Measurements from ENCODE around the gene CLIP1. TPM values are rescaled to one million over a fixed set of nuclear protein-coding genes. Genes with fewer than 3 reads are reported as not detected.
"Not testable (repeated sequence)": the region's sequence is repeated elsewhere in the genome, so short reads cannot be mapped to it uniquely, and the experiment has no call there.

The CLIP1 gene
- total and polyA plus RNA-seq, 2 experiments from 2014 or later, result 61.7 to 74.5 TPM

- 1 to 2% methylated on average over 3 of the region's 3 CpGs for WGBS, 2 experiments (ENCODE audit: low coverage in 1 of 2, low lambda C conversion rate in 2 of 2, missing lambda C conversion rate in 2 of 2)
- Histone ChIP-seq H3K9ac (peak overlapping the region; percentile 61), H3K27ac (peak overlapping the region; percentile 91), H3K4me1 (ENCODE audit: insufficient read depth) (peaks cover 41% of the 10 kb centered on the region), H3K9me2 (ENCODE audit: insufficient read depth) (no peaks in the 10 kb centered on the region), H4K20me1 (ENCODE audit: insufficient read depth) (no peaks in the 10 kb centered on the region), H3K36me3 (ENCODE audit: low read depth) (peaks cover 6% of the 10 kb centered on the region; the same call in 1 of the 2 replicates), H3K4me3 (peak overlapping the region; percentile 34), H2AFZ (no peak overlapping the region), H3K27me3 (replicated peaks; ENCODE audit: insufficient read depth) (no peaks in the 10 kb centered on the region), H3K4me2 (ENCODE audit: unreplicated experiment) (peak overlapping the region; percentile 70), H3F3A (ENCODE audit: insufficient read depth) (peaks cover 34% of the 10 kb centered on the region), H3K79me2 (ENCODE audit: insufficient read depth) (peaks cover 78% of the 10 kb centered on the region), H3K9me3 (ENCODE audit: low read depth) (no peaks in the 10 kb centered on the region)
- in situ Hi-C loops (cut with MboI), result no loop called here
- peak; percentile 98 for DNase-seq
- TF ChIP-seq EZH2phosphoT487 (IDR thresholded peaks at IDR 0.05; ENCODE audit: insufficient read depth, low read depth) (0 out of 2 replicates have a peak, but pooled peaks have one; percentile 59), EZH2 (IDR thresholded peaks at IDR 0.05; ENCODE audit: insufficient read depth, poor library complexity, severe bottlenecking) (no peak)
Measured at GRCh38 chr12:122366685-122367475, 55.6 kb downstream of the CLIP1 start.

GRCh38 chr12:122365226-122365625 is 57.2 kb downstream of the CLIP1 start:
- Histone ChIP-seq H3K36me3 (ENCODE audit: low read depth) (peaks cover 17% of the 10 kb centered on the region; the same call in 1 of the 2 replicates), H3K79me2 (ENCODE audit: insufficient read depth) (peaks cover 74% of the 10 kb centered on the region), H3K4me1 (ENCODE audit: insufficient read depth) (peaks cover 41% of the 10 kb centered on the region), H3K27ac (peak overlapping the region; percentile 91; the same call in 1 of the 2 replicates), H3F3A (ENCODE audit: insufficient read depth) (peaks cover 34% of the 10 kb centered on the region)
- H3K9me3 ChIP-seq (ENCODE audit: low read depth); H2AFZ ChIP-seq; H3K9me2 ChIP-seq (ENCODE audit: insufficient read depth); H3K4me3 ChIP-seq; H4K20me1 ChIP-seq (ENCODE audit: insufficient read depth); H3K27me3 ChIP-seq (replicated peaks; ENCODE audit: insufficient read depth); H3K9ac ChIP-seq; DNase-seq; H3K4me2 ChIP-seq (ENCODE audit: unreplicated experiment); in situ Hi-C loops (cut with MboI): not testable (repeated sequence)
- WGBS, 2 experiments (ENCODE audit: low coverage in 1 of 2, low lambda C conversion rate in 2 of 2, missing lambda C conversion rate in 2 of 2), result 70 to 75% methylated on average over 5 of the region's 5 CpGs

GRCh38 chr12:122363782-122364181 is 58.7 kb downstream of the CLIP1 start:
- WGBS, 2 experiments (ENCODE audit: low coverage in 1 of 2, low lambda C conversion rate in 2 of 2, missing lambda C conversion rate in 2 of 2), result 21 to 26% methylated on average over 9 of the region's 9 CpGs
- H3K27ac ChIP-seq, result peak overlapping the region; percentile 70
- DNase-seq, result peak; percentile 94

GRCh38 chr12:122362755-122363154 is 59.7 kb downstream of the CLIP1 start:
- Histone ChIP-seq H3F3A (ENCODE audit: insufficient read depth) (peaks cover 20% of the 10 kb centered on the region), H3K27ac (no peak overlapping the region), H3K9me2 (ENCODE audit: insufficient read depth) (no peaks in the 10 kb centered on the region), H3K79me2 (ENCODE audit: insufficient read depth) (peaks cover 50% of the 10 kb centered on the region), H3K4me2 (ENCODE audit: unreplicated experiment) (no peak overlapping the region), H3K4me3 (no peak overlapping the region), H4K20me1 (ENCODE audit: insufficient read depth) (no peaks in the 10 kb centered on the region), H3K9me3 (ENCODE audit: low read depth) (no peaks in the 10 kb centered on the region), H3K27me3 (replicated peaks; ENCODE audit: insufficient read depth) (no peaks in the 10 kb centered on the region), H3K36me3 (ENCODE audit: low read depth) (peaks cover 23% of the 10 kb centered on the region; the same call in 1 of the 2 replicates), H3K4me1 (ENCODE audit: insufficient read depth) (peaks cover 27% of the 10 kb centered on the region), H2AFZ (no peak overlapping the region), H3K9ac (no peak overlapping the region)
- WGBS, 2 experiments (ENCODE audit: low coverage in 1 of 2, low lambda C conversion rate in 2 of 2, missing lambda C conversion rate in 2 of 2), result 55 to 63% methylated on average over 1 of the region's 1 CpG
- in situ Hi-C loops (cut with MboI), result no loop called here
- TF ChIP-seq EZH2 (IDR thresholded peaks at IDR 0.05; ENCODE audit: insufficient read depth, poor library complexity, severe bottlenecking) (no peak), EZH2phosphoT487 (IDR thresholded peaks at IDR 0.05; ENCODE audit: insufficient read depth, low read depth) (no peak)
- no peak for DNase-seq

More at GRCh38 chr12:122363782-122364181, 58.7 kb downstream of the CLIP1 start:
- no peak for TF ChIP-seq EZH2phosphoT487 (IDR thresholded peaks at IDR 0.05; ENCODE audit: insufficient read depth, low read depth)
- TF ChIP-seq EZH2 (IDR thresholded peaks at IDR 0.05; ENCODE audit: insufficient read depth, poor library complexity, severe bottlenecking), result no peak
- Histone ChIP-seq H3K79me2 (ENCODE audit: insufficient read depth) (peaks cover 59% of the 10 kb centered on the region), H4K20me1 (ENCODE audit: insufficient read depth) (no peaks in the 10 kb centered on the region), H3K9ac (no peak overlapping the region), H3K4me2 (ENCODE audit: unreplicated experiment) (no peak overlapping the region), H3K4me3 (no peak overlapping the region), H3K27me3 (replicated peaks; ENCODE audit: insufficient read depth) (no peaks in the 10 kb centered on the region), H3K9me2 (ENCODE audit: insufficient read depth) (no peaks in the 10 kb centered on the region), H2AFZ (no peak overlapping the region), H3K36me3 (ENCODE audit: low read depth) (peaks cover 17% of the 10 kb centered on the region; the same call in 1 of the 2 replicates), H3K9me3 (ENCODE audit: low read depth) (no peaks in the 10 kb centered on the region), H3F3A (ENCODE audit: insufficient read depth) (peaks cover 30% of the 10 kb centered on the region), H3K4me1 (ENCODE audit: insufficient read depth) (peaks cover 38% of the 10 kb centered on the region)
- in situ Hi-C loops (cut with MboI), result no loop called here

GRCh38 chr12:122358403-122358802 is 64.1 kb downstream of the CLIP1 start:
- H3K27me3 ChIP-seq (replicated peaks; ENCODE audit: insufficient read depth); H3K9me3 ChIP-seq (ENCODE audit: low read depth); H4K20me1 ChIP-seq (ENCODE audit: insufficient read depth); H3K27ac ChIP-seq; H2AFZ ChIP-seq; H3K4me3 ChIP-seq; in situ Hi-C loops (cut with MboI); H3K9ac ChIP-seq; H3K4me2 ChIP-seq (ENCODE audit: unreplicated experiment); DNase-seq; H3K9me2 ChIP-seq (ENCODE audit: insufficient read depth); H3F3A ChIP-seq (ENCODE audit: insufficient read depth); H3K4me1 ChIP-seq (ENCODE audit: insufficient read depth): not testable (repeated sequence)
- WGBS, 2 experiments (ENCODE audit: low coverage in 1 of 2, low lambda C conversion rate in 2 of 2, missing lambda C conversion rate in 2 of 2), result 94 to 100% methylated on average over 2 of the region's 2 CpGs
- peaks cover 19% of the 10 kb centered on the region; the same call in 1 of the 2 replicates for H3K79me2 ChIP-seq (ENCODE audit: insufficient read depth)
- H3K36me3 ChIP-seq (ENCODE audit: low read depth), result peaks cover 40% of the 10 kb centered on the region

- H3F3A ChIP-seq (ENCODE audit: insufficient read depth); H3K4me1 ChIP-seq (ENCODE audit: insufficient read depth); H3K27me3 ChIP-seq (replicated peaks; ENCODE audit: insufficient read depth); H2AFZ ChIP-seq; H3K4me2 ChIP-seq (ENCODE audit: unreplicated experiment); H3K9me2 ChIP-seq (ENCODE audit: insufficient read depth); H3K4me3 ChIP-seq; DNase-seq; H4K20me1 ChIP-seq (ENCODE audit: insufficient read depth); in situ Hi-C loops (cut with MboI); H3K9me3 ChIP-seq (ENCODE audit: low read depth); H3K9ac ChIP-seq; H3K27ac ChIP-seq: not testable (repeated sequence)
- Histone ChIP-seq H3K36me3 (ENCODE audit: low read depth) (peaks cover 36% of the 10 kb centered on the region), H3K79me2 (ENCODE audit: insufficient read depth) (peaks cover 12% of the 10 kb centered on the region; the same call in 1 of the 2 replicates)
- 91 to 94% methylated on average over 3 to 11 of the region's 32 CpGs for WGBS, 2 experiments (ENCODE audit: low coverage in 1 of 2, low lambda C conversion rate in 2 of 2, missing lambda C conversion rate in 2 of 2)
Measured at GRCh38 chr12:122357536-122357935, 64.9 kb downstream of the CLIP1 start.
